ENCODE measurements around the gene OVOL3.

DNA sequence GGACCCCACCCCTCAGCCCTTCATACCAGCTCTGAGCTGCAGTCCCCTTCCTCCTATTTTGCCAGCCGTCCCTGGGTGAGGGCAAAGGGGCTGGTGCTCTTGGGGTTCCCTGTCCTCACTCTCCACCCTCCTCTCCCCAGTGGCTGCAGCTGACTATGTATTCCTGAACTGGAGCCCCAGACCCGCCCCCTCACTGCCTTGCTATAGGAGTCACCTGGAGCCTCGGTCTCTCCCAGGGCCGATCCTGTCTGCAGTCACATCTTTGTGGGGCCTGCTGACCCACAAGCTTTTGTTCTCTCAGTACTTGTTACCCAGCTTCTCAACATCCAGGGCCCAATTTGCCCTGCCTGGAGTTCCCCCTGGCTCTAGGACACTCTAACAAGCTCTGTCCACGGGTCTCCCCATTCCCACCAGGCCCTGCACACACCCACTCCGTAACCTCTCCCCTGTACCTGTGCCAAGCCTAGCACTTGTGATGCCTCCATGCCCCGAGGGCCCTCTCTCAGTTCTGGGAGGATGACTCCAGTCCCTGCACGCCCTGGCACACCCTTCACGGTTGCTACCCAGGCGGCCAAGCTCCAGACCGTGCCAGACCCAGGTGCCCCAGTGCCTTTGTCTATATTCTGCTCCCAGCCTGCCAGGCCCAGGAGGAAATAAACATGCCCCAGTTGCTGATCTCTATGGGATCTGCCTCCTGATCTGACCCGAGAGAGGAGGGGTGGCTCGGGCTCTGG lies 38.9 kb downstream of the OVOL3 start:
- TF ChIP-seq POLR2A (IDR thresholded peaks at IDR 0.05) (no peak), EP300 (IDR thresholded peaks at IDR 0.05) (no peak)
